ENCODE data around the gene CHKA.

Gene CHKA

GRCh38 chr11:68138237-68138636 is 17.0 kb upstream of the CHKA start:
- Histone ChIP-seq H4K20me1 (peaks cover 0 to 22% (median 16%) of the 10 kb centered on the region in 11 experiments; a peak in 17 of 22 replicates), H3K9me3 (replicated peaks in 1 of 11) (peaks cover 32 to 44% (median 40%) of the 10 kb centered on the region in 11 experiments), H3K27ac (no peak overlapping the region), H3K9ac (no peak overlapping the region), H3K4me2 (no peak overlapping the region), H3K4me3 (no peak overlapping the region), H3K36me3 (peaks cover 0 to 7% (median 0%) of the 10 kb centered on the region in 11 experiments; a peak in 1 of 22 replicates), H3K27me3 (peaks cover 0 to 25% (median 0%) of the 10 kb centered on the region in 11 experiments; a peak in 5 of 22 replicates), H3K4me1 (peaks cover 32 to 41% (median 40%) of the 10 kb centered on the region in 10 experiments)
- no peak for TF ChIP-seq Cebpa-rat (IDR thresholded peaks at IDR 0.05)

GRCh38 chr11:68137833-68138232 is 16.6 kb upstream of the CHKA start:
- Histone ChIP-seq H3K36me3 (peaks cover 0 to 7% (median 0%) of the 10 kb centered on the region in 11 experiments; a peak in 1 of 22 replicates), H3K4me2 (no peak overlapping the region), H3K9me3 (replicated peaks in 1 of 11) (peaks cover 36 to 48% (median 44%) of the 10 kb centered on the region in 11 experiments), H3K9ac (no peak overlapping the region), H4K20me1 (peaks cover 0 to 22% (median 16%) of the 10 kb centered on the region in 11 experiments; a peak in 17 of 22 replicates), H3K27me3 (peaks cover 0 to 25% (median 0%) of the 10 kb centered on the region in 11 experiments; a peak in 5 of 22 replicates), H3K4me1 (peaks cover 28 to 37% (median 36%) of the 10 kb centered on the region in 10 experiments), H3K4me3 (no peak overlapping the region), H3K27ac (no peak overlapping the region)
- TF ChIP-seq Cebpa-rat (IDR thresholded peaks at IDR 0.05), result no peak

- Histone ChIP-seq H3K9ac (no peak overlapping the region), H3K4me3 (no peak overlapping the region), H3K4me2 (no peak overlapping the region), H3K36me3 (peaks cover 0 to 7% (median 0%) of the 10 kb centered on the region in 11 experiments; a peak in 1 of 22 replicates), H3K27ac (no peak overlapping the region), H4K20me1 (peaks cover 0 to 16% (median 13%) of the 10 kb centered on the region in 11 experiments; a peak in 17 of 22 replicates), H3K4me1 (peaks cover 19 to 28% (median 26%) of the 10 kb centered on the region in 10 experiments), H3K27me3 (peaks cover 0 to 25% (median 0%) of the 10 kb centered on the region in 11 experiments; a peak in 5 of 22 replicates), H3K9me3 (replicated peaks in 1 of 11) (peaks cover 45 to 57% (median 52%) of the 10 kb centered on the region in 11 experiments)
- TF ChIP-seq Cebpa-rat (IDR thresholded peaks at IDR 0.05), result no peak
These were observed 15.7 kb upstream of the CHKA start for GRCh38 chr11:68136866-68137265.

GRCh38 chr11:68135161-68135560 is 14.0 kb upstream of the CHKA start:
- no peaks in the 10 kb centered on the region for H4K20me1 ChIP-seq
- H3K36me3 ChIP-seq, result peaks cover 0 to 7% (median 0%) of the 10 kb centered on the region in 11 experiments; a peak in 1 of 22 replicates
- no peak overlapping the region for H3K4me2 ChIP-seq
- H3K27ac ChIP-seq, result no peak overlapping the region
- peaks cover 0 to 11% (median 0%) of the 10 kb centered on the region in 11 experiments; a peak in 3 of 22 replicates for H3K27me3 ChIP-seq
- H3K9ac ChIP-seq, result no peak overlapping the region
- peaks cover 2 to 10% (median 9%) of the 10 kb centered on the region in 10 experiments for H3K4me1 ChIP-seq
- no peak overlapping the region for H3K4me3 ChIP-seq
- peaks cover 63 to 74% (median 69%) of the 10 kb centered on the region in 11 experiments for H3K9me3 ChIP-seq (replicated peaks in 1 of 11)
- no peak for TF ChIP-seq Cebpa-rat (IDR thresholded peaks at IDR 0.05)

- Histone ChIP-seq H3K9me3 (replicated peaks in 1 of 11) (peaks cover 77 to 88% (median 83%) of the 10 kb centered on the region in 11 experiments), H3K4me1 (no peaks in the 10 kb centered on the region), H3K36me3 (peaks cover 0 to 7% (median 0%) of the 10 kb centered on the region in 11 experiments; a peak in 1 of 22 replicates), H3K27ac (no peak overlapping the region), H4K20me1 (no peaks in the 10 kb centered on the region), H3K27me3 (peaks cover 0 to 5% (median 0%) of the 10 kb centered on the region in 11 experiments; a peak in 1 of 22 replicates), H3K9ac (no peak overlapping the region), H3K4me2 (no peak overlapping the region), H3K4me3 (0 out of 20 replicates have a peak overlapping the region, but pooled peaks of 1 of the 10 experiments have one; percentile 11)
- TF ChIP-seq Cebpa-rat (IDR thresholded peaks at IDR 0.05), result no peak
These were observed 12.6 kb upstream of the CHKA start for GRCh38 chr11:68133761-68134160.

GRCh38 chr11:68130121-68130520 is 8.9 kb upstream of the CHKA start:
- no peaks in the 10 kb centered on the region for H3K27me3 ChIP-seq
- no peak for TF ChIP-seq Cebpa-rat (IDR thresholded peaks at IDR 0.05)
- peaks cover 0 to 7% (median 0%) of the 10 kb centered on the region in 11 experiments; a peak in 1 of 22 replicates for H3K36me3 ChIP-seq
- H3K9me3 ChIP-seq (replicated peaks in 1 of 11), result peaks cover 57 to 67% (median 64%) of the 10 kb centered on the region in 11 experiments
- H3K27ac ChIP-seq, result no peak overlapping the region
- no peak overlapping the region for H3K4me2 ChIP-seq
- no peak overlapping the region for H3K9ac ChIP-seq
- no peak overlapping the region for H3K4me3 ChIP-seq
- no peaks in the 10 kb centered on the region for H4K20me1 ChIP-seq
- H3K4me1 ChIP-seq, result no peaks in the 10 kb centered on the region

GRCh38 chr11:68128682-68129327 is 7.6 kb upstream of the CHKA start:
- Histone ChIP-seq H3K9ac (no peak overlapping the region), H4K20me1 (no peaks in the 10 kb centered on the region), H3K27me3 (no peaks in the 10 kb centered on the region), H3K36me3 (peaks cover 0 to 6% (median 0%) of the 10 kb centered on the region in 11 experiments; a peak in 1 of 22 replicates), H3K9me3 (replicated peaks in 1 of 11) (peaks cover 44 to 54% (median 51%) of the 10 kb centered on the region in 11 experiments), H3K4me1 (no peaks in the 10 kb centered on the region), H3K4me3 (no peak overlapping the region), H3K4me2 (no peak overlapping the region), H3K27ac (no peak overlapping the region)
- no peak for TF ChIP-seq Cebpa-rat (IDR thresholded peaks at IDR 0.05)

GRCh38 chr11:68127714-68128681 is 6.8 kb upstream of the CHKA start:
- H3K9ac ChIP-seq, result no peak overlapping the region
- no peaks in the 10 kb centered on the region for H4K20me1 ChIP-seq
- H3K27me3 ChIP-seq, result no peaks in the 10 kb centered on the region
- H3K4me2 ChIP-seq, result no peak overlapping the region
- no peaks in the 10 kb centered on the region for H3K36me3 ChIP-seq
- TF ChIP-seq Cebpa-rat (IDR thresholded peaks at IDR 0.05), result no peak
- peaks cover 36 to 46% (median 43%) of the 10 kb centered on the region in 11 experiments for H3K9me3 ChIP-seq (replicated peaks in 1 of 11)
- no peaks in the 10 kb centered on the region for H3K4me1 ChIP-seq
- no peak overlapping the region for H3K4me3 ChIP-seq
- H3K27ac ChIP-seq, result no peak overlapping the region

Data from BLaER1 treated with 17β-estradiol and CSF1 and Interleukin-3, amounts not matched to agents 10 nM and 100 nM (cell line).